ENCODE data around the gene AK6.

DNA sequence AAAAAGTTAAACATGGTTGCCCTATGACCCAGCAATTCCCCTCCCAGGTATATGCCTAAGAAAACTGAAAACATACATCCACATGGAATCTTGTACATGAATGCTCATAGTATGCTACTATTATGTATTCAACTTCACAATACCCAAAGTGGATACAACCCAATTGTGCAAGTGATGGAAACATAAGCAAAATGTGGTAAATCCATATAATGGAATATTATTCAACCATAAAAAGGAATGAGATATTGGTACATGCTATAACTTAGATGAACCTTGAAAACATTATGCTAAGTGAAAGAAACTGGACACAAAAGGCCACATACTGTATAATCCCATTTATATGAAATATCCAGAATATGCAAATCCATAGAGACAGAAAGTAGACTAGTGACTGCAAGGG is 18.7 kb downstream of the AK6 start:
- no peak for TF ChIP-seq RAD21 (IDR thresholded peaks at IDR 0.05; ENCODE audit: low read depth)
- no peak for TF ChIP-seq EP300 (IDR thresholded peaks at IDR 0.05; ENCODE audit: borderline replicate concordance)
- no peak for TF ChIP-seq EGR1 (IDR thresholded peaks at IDR 0.05)
- TF ChIP-seq, protein P1, sequence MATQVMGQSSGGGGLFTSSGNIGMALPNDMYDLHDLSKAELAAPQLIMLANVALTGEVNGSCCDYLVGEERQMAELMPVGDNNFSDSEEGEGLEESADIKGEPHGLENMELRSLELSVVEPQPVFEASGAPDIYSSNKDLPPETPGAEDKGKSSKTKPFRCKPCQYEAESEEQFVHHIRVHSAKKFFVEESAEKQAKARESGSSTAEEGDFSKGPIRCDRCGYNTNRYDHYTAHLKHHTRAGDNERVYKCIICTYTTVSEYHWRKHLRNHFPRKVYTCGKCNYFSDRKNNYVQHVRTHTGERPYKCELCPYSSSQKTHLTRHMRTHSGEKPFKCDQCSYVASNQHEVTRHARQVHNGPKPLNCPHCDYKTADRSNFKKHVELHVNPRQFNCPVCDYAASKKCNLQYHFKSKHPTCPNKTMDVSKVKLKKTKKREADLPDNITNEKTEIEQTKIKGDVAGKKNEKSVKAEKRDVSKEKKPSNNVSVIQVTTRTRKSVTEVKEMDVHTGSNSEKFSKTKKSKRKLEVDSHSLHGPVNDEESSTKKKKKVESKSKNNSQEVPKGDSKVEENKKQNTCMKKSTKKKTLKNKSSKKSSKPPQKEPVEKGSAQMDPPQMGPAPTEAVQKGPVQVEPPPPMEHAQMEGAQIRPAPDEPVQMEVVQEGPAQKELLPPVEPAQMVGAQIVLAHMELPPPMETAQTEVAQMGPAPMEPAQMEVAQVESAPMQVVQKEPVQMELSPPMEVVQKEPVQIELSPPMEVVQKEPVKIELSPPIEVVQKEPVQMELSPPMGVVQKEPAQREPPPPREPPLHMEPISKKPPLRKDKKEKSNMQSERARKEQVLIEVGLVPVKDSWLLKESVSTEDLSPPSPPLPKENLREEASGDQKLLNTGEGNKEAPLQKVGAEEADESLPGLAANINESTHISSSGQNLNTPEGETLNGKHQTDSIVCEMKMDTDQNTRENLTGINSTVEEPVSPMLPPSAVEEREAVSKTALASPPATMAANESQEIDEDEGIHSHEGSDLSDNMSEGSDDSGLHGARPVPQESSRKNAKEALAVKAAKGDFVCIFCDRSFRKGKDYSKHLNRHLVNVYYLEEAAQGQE (IDR thresholded peaks at IDR 0.05; ENCODE audit: low read depth) = no peak
